MCF 10A (cell line): ENCODE data around the gene KCNT1. TPM values are rescaled to one million over a fixed set of nuclear protein-coding genes. Genes with fewer than 3 reads are reported as not detected.

ENCODE experiments used
- BruUV-seq: library from RNA; stranded (reverse); fragments of 400-500 nt; replicated peaks from 2 replicates; lab custom pipeline; 2021; lab: Mats Ljungman, UMichigan
- CTCF ChIA-PET: fragments of 300-600 bp; sonication (Branson Sonifier 250); formaldehyde crosslinking; extraction: SDS; loops from one replicate; lab custom pipeline; 2021; ENCODE audit warnings: antibody characterized with exemption, inconsistent platforms; lab: Yijun Ruan, JAX
- POLR2A ChIA-PET: fragments of 300-600, 350-650 bp; sonication (Branson Sonifier 250); formaldehyde crosslinking; extraction: SDS; loops from one replicate; lab custom pipeline; 2020; ENCODE audit warnings: antibody characterized with exemption, inconsistent platforms; lab: Yijun Ruan, JAX
- DNase-seq: peaks from one replicate; pipeline ENCODE4 v3.0.0-alpha.2; 2018; ENCODE audit not compliant: unreplicated experiment
- H3K27ac Mint-ChIP-seq: one replicate; pipeline ENCODE4 v1.8.0; 2022; ENCODE audit warnings: mild to moderate bottlenecking, low read depth, mixed read lengths; ENCODE audit not compliant: unreplicated experiment
- H3K27me3 Mint-ChIP-seq: one replicate; pipeline ENCODE4 v1.8.0; 2022; ENCODE audit warnings: mixed read lengths; ENCODE audit not compliant: insufficient read depth, unreplicated experiment
- H3K36me3 Mint-ChIP-seq: one replicate; pipeline ENCODE4 v1.8.0; 2022; ENCODE audit warnings: mild to moderate bottlenecking, moderate library complexity, mixed read lengths; ENCODE audit not compliant: insufficient read depth, unreplicated experiment
- H3K4me1 Mint-ChIP-seq: one replicate; pipeline ENCODE4 v1.8.0; 2022; ENCODE audit warnings: mixed read lengths; ENCODE audit not compliant: insufficient read depth, unreplicated experiment
- H3K4me3 Mint-ChIP-seq: one replicate; pipeline ENCODE4 v1.8.0; 2022; ENCODE audit warnings: mild to moderate bottlenecking, moderate library complexity, mixed read lengths; ENCODE audit not compliant: unreplicated experiment
- H3K9me3 Mint-ChIP-seq: one replicate; pipeline ENCODE4 v1.8.0; 2022; ENCODE audit warnings: mixed read lengths; ENCODE audit not compliant: unreplicated experiment
- CTCF ChIP-seq: fragments of 200-600 bp; IDR thresholded peaks from one replicate; pipeline ENCODE4 v1.8.0; 2022; ENCODE audit warnings: antibody characterized with exemption, mild to moderate bottlenecking; ENCODE audit not compliant: unreplicated experiment
- intact Hi-C: fragments of 100-400 bp; cut with micrococcal nuclease; formaldehyde crosslinking; loops from 2 replicates; pipeline ENCODE4 v1.14.1; 2022
- total RNA-seq: library from RNA; stranded (reverse); gene quantifications from 2 replicates; pipeline ENCODE4 v1.2.3, GENCODE V29; 2022

Gene KCNT1
- total RNA-seq, 1 experiment from 2014 or later, result not detected

GRCh38 chr9:135663857-135664256 lies 38.1 kb upstream of the KCNT1 start:
- no peak overlapping the region for H3K4me3 Mint-ChIP-seq
- ChIA-PET CTCF (no interaction called here), POLR2A (no interaction called here)
- no peaks in the 10 kb centered on the region for H3K9me3 Mint-ChIP-seq
- H3K27ac Mint-ChIP-seq, result no peak overlapping the region
- DNase-seq, result no peak
- no TSS peak for BruUV-seq
- no peaks in the 10 kb centered on the region for H3K4me1 Mint-ChIP-seq
- no peak for TF ChIP-seq CTCF
- no peaks in the 10 kb centered on the region for H3K36me3 Mint-ChIP-seq
- intact Hi-C loops, result no loop called here
- H3K27me3 Mint-ChIP-seq, result peaks cover 19% of the 10 kb centered on the region

- Mint-ChIP-seq H3K9me3 (no peaks in the 10 kb centered on the region), H3K4me3 (no peak overlapping the region), H3K4me1 (no peaks in the 10 kb centered on the region), H3K27ac (no peak overlapping the region), H3K27me3 (peaks cover 19% of the 10 kb centered on the region), H3K36me3 (no peaks in the 10 kb centered on the region)
- ChIA-PET POLR2A (no interaction called here), CTCF (no interaction called here)
- intact Hi-C loops, result no loop called here
- DNase-seq, result no peak
- no TSS peak for BruUV-seq
- TF ChIP-seq CTCF, result no peak
Measured at GRCh38 chr9:135664266-135664665, 37.7 kb upstream of the KCNT1 start.

GRCh38 chr9:135664801-135665794 lies 36.9 kb upstream of the KCNT1 start:
- Mint-ChIP-seq H3K36me3 (no peaks in the 10 kb centered on the region), H3K9me3 (no peaks in the 10 kb centered on the region), H3K4me3 (no peak overlapping the region), H3K27ac (no peak overlapping the region), H3K27me3 (peaks cover 19% of the 10 kb centered on the region), H3K4me1 (no peaks in the 10 kb centered on the region)
- ChIA-PET CTCF (no interaction called here), POLR2A (no interaction called here)
- no TSS peak for BruUV-seq
- DNase-seq, result no peak
- TF ChIP-seq CTCF, result no peak
- intact Hi-C loops, result no loop called here

- intact Hi-C loops, result no loop called here
- BruUV-seq, result no TSS peak
- no peak for TF ChIP-seq CTCF
- POLR2A ChIA-PET, result no interaction called here
- H3K27ac Mint-ChIP-seq, result no peak overlapping the region
- no peak overlapping the region for H3K4me3 Mint-ChIP-seq
- peaks cover 19% of the 10 kb centered on the region for H3K27me3 Mint-ChIP-seq
- DNase-seq, result no peak
- CTCF ChIA-PET, result no interaction called here
- no peaks in the 10 kb centered on the region for H3K9me3 Mint-ChIP-seq
- H3K4me1 Mint-ChIP-seq, result no peaks in the 10 kb centered on the region
- H3K36me3 Mint-ChIP-seq, result no peaks in the 10 kb centered on the region
Measured at GRCh38 chr9:135665795-135666189, 36.2 kb upstream of the KCNT1 start.
